Measurements from ENCODE around the gene PRPF8.

- TF ChIP-seq ZNF556 (CRISPR knock-in tag; IDR thresholded peaks at IDR 0.05; ENCODE audit: borderline replicate concordance) = no peak
- no peak for TF ChIP-seq FOXK1 (CRISPR knock-in tag; IDR thresholded peaks at IDR 0.05; ENCODE audit: borderline replicate concordance, low read depth)
- no peak for TF ChIP-seq KLF9 (CRISPR knock-in tag; IDR thresholded peaks at IDR 0.05; ENCODE audit: low read depth)
Observed at GRCh38 chr17:1727258-1727789, 42.7 kb upstream of the PRPF8 start.
